ENCODE measurements around the gene SORCS3. TPM values are rescaled to one million over a fixed set of nuclear protein-coding genes. Genes with fewer than 3 reads are reported as not detected.

Gene SORCS3
- total RNA-seq, 3 donors from 2014 or later (not counting 1 experiment from before 2014, with no cell fraction given) = 0.05 to 0.09 TPM; not detected in 1

GRCh38 chr10:104680467-104681401, 39.6 kb downstream of the SORCS3 start:
- H3K9me3 ChIP-seq (ENCODE audit: control insufficient read depth, insufficient read depth, low read length) = no peaks in the 10 kb centered on the region
- no peaks in the 10 kb centered on the region for H3K36me3 ChIP-seq (ENCODE audit: control insufficient read depth, insufficient read depth, low read length)
- Mint-ChIP-seq H3K4me3 (no peak overlapping the region), H3K9me3 (no peaks in the 10 kb centered on the region), H3K27me3 (ENCODE audit: low read depth in 2 of 2) (peaks cover 12 to 28% of the 10 kb centered on the region in 2 donors), H3K27ac (no peak overlapping the region), H3K4me1 (no peaks in the 10 kb centered on the region), H3K36me3 (no peaks in the 10 kb centered on the region)
- no peak for TF ChIP-seq CTCF (IDR thresholded peaks at IDR 0.05)
- intact Hi-C loops (cut with micrococcal nuclease) = no loop called here
- ATAC-seq (no peak), DNase-seq (no peak)
- H3K4me1 ChIP-seq (ENCODE audit: control insufficient read depth, insufficient read depth, low read length) = no peaks in the 10 kb centered on the region
- no peaks in the 10 kb centered on the region for H3K27me3 ChIP-seq (ENCODE audit: control insufficient read depth, insufficient read depth, low read length)
- no peak overlapping the region for H3K27ac ChIP-seq (ENCODE audit: low read length)
- 24% methylated on average over 35 of the region's 35 CpGs for WGBS (ENCODE audit: insufficient coverage)
- H3K4me3 ChIP-seq (ENCODE audit: low read length) = no peak overlapping the region

DNA sequence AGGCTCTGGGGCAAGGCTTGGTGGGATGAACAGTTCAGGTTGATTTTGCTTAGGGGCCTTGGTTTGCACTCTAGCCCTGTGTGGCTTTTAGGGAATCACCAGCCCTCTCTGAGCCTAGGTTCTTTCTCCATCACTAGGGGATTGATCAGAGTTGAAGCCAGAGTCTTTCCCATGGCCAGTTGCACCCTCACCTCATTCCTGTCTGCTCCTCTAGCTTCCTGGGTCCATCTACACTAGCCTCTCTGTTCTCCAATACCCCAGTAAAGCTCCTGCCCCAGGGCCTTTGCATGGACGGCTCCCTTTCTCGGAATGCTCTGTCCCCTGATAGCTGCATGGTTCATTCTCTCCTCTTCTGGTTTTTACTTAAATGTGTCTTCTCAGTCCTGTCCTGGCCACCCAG, 40.4 kb downstream of the SORCS3 start:
- ATAC-seq = no peak
- Mint-ChIP-seq H3K27ac (no peak overlapping the region), H3K4me3 (no peak overlapping the region), H3K9me3 (no peaks in the 10 kb centered on the region), H3K27me3 (ENCODE audit: low read depth in 2 of 2) (peaks cover 12 to 23% of the 10 kb centered on the region in 2 donors), H3K4me1 (no peaks in the 10 kb centered on the region), H3K36me3 (no peaks in the 10 kb centered on the region)
- H3K27ac ChIP-seq (ENCODE audit: low read length) = no peak overlapping the region
- H3K27me3 ChIP-seq (ENCODE audit: control insufficient read depth, insufficient read depth, low read length) = no peaks in the 10 kb centered on the region
- intact Hi-C loops (cut with micrococcal nuclease) = no loop called here
- no peaks in the 10 kb centered on the region for H3K36me3 ChIP-seq (ENCODE audit: control insufficient read depth, insufficient read depth, low read length)
- TF ChIP-seq CTCF (IDR thresholded peaks at IDR 0.05) = no peak
- H3K4me3 ChIP-seq (ENCODE audit: low read length) = no peak overlapping the region
- H3K4me1 ChIP-seq (ENCODE audit: control insufficient read depth, insufficient read depth, low read length) = no peaks in the 10 kb centered on the region
- no peak for DNase-seq
- WGBS (ENCODE audit: insufficient coverage) = 87% methylated on average over 2 of the region's 2 CpGs
- no peaks in the 10 kb centered on the region for H3K9me3 ChIP-seq (ENCODE audit: control insufficient read depth, insufficient read depth, low read length)

GRCh38 chr10:104683567-104683966, 42.5 kb downstream of the SORCS3 start:
- Mint-ChIP-seq H3K4me3 (no peak overlapping the region), H3K27me3 (ENCODE audit: low read depth in 2 of 2) (peaks cover 17 to 21% of the 10 kb centered on the region in 2 donors), H3K9me3 (peaks cover 0 to 2% of the 10 kb centered on the region in 2 donors), H3K36me3 (no peaks in the 10 kb centered on the region), H3K27ac (no peak overlapping the region), H3K4me1 (no peaks in the 10 kb centered on the region)
- no peak for ATAC-seq
- Histone ChIP-seq H3K4me3 (ENCODE audit: low read length) (no peak overlapping the region), H3K9me3 (ENCODE audit: control insufficient read depth, insufficient read depth, low read length) (no peaks in the 10 kb centered on the region), H3K36me3 (ENCODE audit: control insufficient read depth, insufficient read depth, low read length) (no peaks in the 10 kb centered on the region), H3K27me3 (ENCODE audit: control insufficient read depth, insufficient read depth, low read length) (no peaks in the 10 kb centered on the region), H3K4me1 (ENCODE audit: control insufficient read depth, insufficient read depth, low read length) (no peaks in the 10 kb centered on the region), H3K27ac (ENCODE audit: low read length) (no peak overlapping the region)
- WGBS (ENCODE audit: insufficient coverage) = 82% methylated on average over 1 of the region's 1 CpG
- DNase-seq = no peak
- intact Hi-C loops (cut with micrococcal nuclease) = no loop called here
- no peak for TF ChIP-seq CTCF (IDR thresholded peaks at IDR 0.05)

Measured in natural killer cell (primary cell).